K562 (cell line): ENCODE measurements around the gene PLCL2. TPM values are rescaled to one million over a fixed set of nuclear protein-coding genes. Genes with fewer than 3 reads are reported as not detected.

Experiments used
- ATAC-seq: fragments of 200-7000 bp; cut with Tn5 transposase; 3 replicates; pipeline ENCODE4 v1.9.1; 2020; ENCODE audit warnings: moderate library complexity
- BruUV-seq: library from RNA; stranded (reverse); fragments of 400-500 nt; replicated peaks from 2 replicates; lab custom pipeline; 2021; lab: Mats Ljungman, UMichigan
- CTCF ChIA-PET: fragments of 300-600 bp; formaldehyde crosslinking; extraction: SDS; loops from one replicate; lab custom pipeline; 2021; ENCODE audit warnings: low intra/inter-chr PET ratio; lab: Yijun Ruan, JAX
- POLR2A ChIA-PET: fragments of 300-600, 350-650 bp; sonication (Branson Sonifier 250); formaldehyde crosslinking; extraction: SDS; loops from one replicate; lab custom pipeline; 2021; ENCODE audit warnings: antibody characterized with exemption, inconsistent platforms; lab: Yijun Ruan, JAX
- DNase-seq, 4 experiments: peaks; one replicate each; pipeline versions ENCODE4 v3.0.0 to v3.0.0-alpha.2; 2011 to 2018; ENCODE audit warnings: low spot score in 3 of 4, mixed read lengths in 3 of 4; ENCODE audit errors: extremely low read depth in 1 of 4
- FAIRE-seq: peaks from 2 replicates; lab custom pipeline; 2011; peaks lifted over from hg19 to GRCh38; lab: Jason Lieb, UNC
- H2AFZ ChIP-seq: 2 replicates; pipeline ENCODE4 v1.6.0; 2011; ENCODE audit warnings: low read depth, low read length, control low read depth, inconsistent platforms
- H3K27ac ChIP-seq: fragments of 200-600 bp; 3 replicates; pipeline ENCODE4 v1.8.0; 2011; ENCODE audit warnings: low read depth, mild to moderate bottlenecking, control low read depth, inconsistent platforms, low read length, moderate library complexity, mixed read lengths; ENCODE audit errors: extremely low read depth
- H3K27me3 ChIP-seq, 2 experiments: fragments of 300-600 bp in 1 of 2; 2 replicates in 1 of 2; 3 replicates in 1 of 2; pipeline versions ENCODE4 v1.6.0 to v1.8.0; 2011; ENCODE audit warnings: inconsistent platforms in 2 of 2, low read length in 2 of 2, mild to moderate bottlenecking in 1 of 2, mixed read lengths in 1 of 2, moderate library complexity in 1 of 2; ENCODE audit not compliant: control insufficient read depth in 2 of 2, insufficient read depth in 2 of 2
- H3K36me3 ChIP-seq: fragments of 300-600 bp; 3 replicates; pipeline ENCODE4 v1.8.0; 2011; ENCODE audit warnings: mild to moderate bottlenecking, low read length, inconsistent platforms; ENCODE audit not compliant: control insufficient read depth, insufficient read depth
- H3K4me1 ChIP-seq, 2 experiments: fragments of 200-600 bp in 1 of 2; replicated peaks in 1 of 2; 2 replicates in 1 of 2; 3 replicates in 1 of 2; pipeline versions ENCODE4 v1.5.1 to v1.8.0; 2011; ENCODE audit warnings: inconsistent platforms in 2 of 2, low read length in 2 of 2, mild to moderate bottlenecking in 1 of 2, mixed read lengths in 1 of 2, moderate library complexity in 1 of 2; ENCODE audit not compliant: control insufficient read depth in 2 of 2, insufficient read depth in 2 of 2
- H3K4me2 ChIP-seq: 2 replicates; pipeline ENCODE4 v1.6.1; 2011; ENCODE audit warnings: low read length, control low read depth, inconsistent platforms, mixed read lengths; ENCODE audit not compliant: insufficient read depth
- H3K4me3 ChIP-seq: fragments of 200-600 bp; sonication (generic), shearing (Covaris generic); 2 replicates; pipeline ENCODE4 v1.5.1; 2016; ENCODE audit warnings: control low read depth, inconsistent platforms
- H3K79me2 ChIP-seq: fragments of 200-600 bp; 3 replicates; pipeline ENCODE4 v1.8.0; 2011; ENCODE audit warnings: low read length, inconsistent platforms; ENCODE audit not compliant: control insufficient read depth, insufficient read depth
- H3K9ac ChIP-seq, 2 experiments: 2 replicates each; pipeline versions ENCODE4 v1.6.0 to v1.6.1; 2011; ENCODE audit warnings: low read depth in 2 of 2, low read length in 2 of 2, control low read depth in 1 of 2, inconsistent platforms in 1 of 2, mild to moderate bottlenecking in 1 of 2, mixed read lengths in 1 of 2; ENCODE audit not compliant: insufficient read depth in 1 of 2
- H3K9me1 ChIP-seq: one replicate; pipeline ENCODE4 v1.6.0; 2011; ENCODE audit warnings: inconsistent platforms, mild to moderate bottlenecking, low read length, moderate library complexity; ENCODE audit not compliant: control insufficient read depth, insufficient read depth
- H3K9me3 ChIP-seq: replicated peaks from 2 replicates; pipeline ENCODE4 v1.5.1; 2011; ENCODE audit warnings: low read depth, low read length, inconsistent platforms; ENCODE audit not compliant: control insufficient read depth, insufficient read depth
- H4K20me1 ChIP-seq: replicated peaks from 2 replicates; pipeline ENCODE4 v1.6.1; 2011; ENCODE audit warnings: low read length, inconsistent platforms, mixed read lengths; ENCODE audit not compliant: control insufficient read depth, insufficient read depth
- MBD2 ChIP-seq: sonication (generic); IDR thresholded peaks from 2 replicates; pipeline ENCODE4 v1.6.1; 2016; ENCODE audit warnings: low read depth, borderline replicate concordance
- NFIC ChIP-seq: fragments of 450-650 bp; IDR thresholded peaks from 2 replicates; pipeline ENCODE4 v1.6.1; 2017; ENCODE audit warnings: mild to moderate bottlenecking, inconsistent platforms
- TFE3 ChIP-seq: fragments of 450-650 bp; formaldehyde crosslinking; IDR thresholded peaks from 2 replicates; pipeline ENCODE4 v1.4.0; 2020; ENCODE audit warnings: mild to moderate bottlenecking, mixed read lengths
- WGBS: fragments of 100-300 bp; shearing (Covaris generic); methylation state at CpG from one replicate; pipeline ENCODE4 v1.1.6; 2016; ENCODE audit warnings: low coverage, mixed read lengths; ENCODE audit not compliant: insufficient coverage; ENCODE audit errors: missing lambda C conversion rate; 5-methylcytosine and 5-hydroxymethylcytosine counted together
- in situ Hi-C: fragments of 300-500 bp; cut with MboI; formaldehyde crosslinking; loops from 4 replicates; pipeline ENCODE4 v1.15.0; 2018; ENCODE audit warnings: inconsistent platforms, mixed read lengths
- intact Hi-C: fragments of 100-400 bp; cut with micrococcal nuclease; formaldehyde crosslinking; loops from 2 replicates; pipeline ENCODE4 v1.14.2; 2022
- polyA plus RNA-seq, 8 experiments: library from polyadenylated mRNA; depleted of rRNA in 4 of 8; stranded (reverse) in 5 of 8; unstranded in 3 of 8; fragments of >200 nt; fragmentation: Nextera tagmentation in 2 of 8; fragmentation: Illumina TruSeq in 1 of 8; extraction: Ambion mirVana in 2 of 8; extraction: Trizol in 1 of 8; gene quantifications; 2 replicates each; pipeline versions ENCODE4 v1.2.1 to v1.2.3, GENCODE V29; 2011 to 2014; ENCODE audit warnings: inconsistent platforms in 1 of 8, missing spikeins in 1 of 8
- total RNA-seq, 7 experiments: library from RNA; depleted of rRNA in 6 of 7; stranded (reverse); fragments of >200 nt in 6 of 7; fragmentation: Illumina TruSeq in 2 of 7; extraction: Trizol in 2 of 7; gene quantifications; 2 replicates each; pipeline versions ENCODE4 v1.2.1 to v1.2.3, GENCODE V29; 2011 to 2021; ENCODE audit warnings: low replicate concordance in 1 of 7
- TF ChIP-seq, protein P1 (sequence below): fragments of 450-650 bp; IDR thresholded peaks from 2 replicates; pipeline ENCODE4 v1.6.1; 2016

PLCL2 gene
- total and polyA plus RNA-seq, 9 of the 15 experiments (the other 6 are each of a cell fraction or from before 2014, with no cell fraction given): 0.03 to 0.18 (median 0.11) TPM; not detected in 2

DNA sequence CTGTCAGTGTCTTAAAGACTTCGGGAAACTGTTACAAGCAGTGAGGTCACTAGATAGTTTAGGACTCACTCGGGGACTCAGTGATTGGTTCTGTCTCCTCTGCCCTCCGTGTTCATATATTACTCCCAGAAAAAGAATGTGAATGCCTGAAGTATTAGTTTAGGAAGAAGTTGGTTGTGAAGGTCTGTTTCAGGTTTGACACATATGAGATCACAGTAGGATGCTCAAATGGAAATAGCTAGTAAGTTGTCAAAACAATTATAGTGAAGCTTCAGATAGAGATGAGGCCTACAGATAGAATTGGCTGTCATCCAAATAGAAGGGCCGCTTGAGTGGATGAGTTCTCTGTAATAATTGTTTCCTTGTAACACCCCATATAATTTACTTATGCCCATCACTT lies 172.6 kb downstream of the PLCL2 start:
- ATAC-seq: no peak
- TF ChIP-seq, protein P1, sequence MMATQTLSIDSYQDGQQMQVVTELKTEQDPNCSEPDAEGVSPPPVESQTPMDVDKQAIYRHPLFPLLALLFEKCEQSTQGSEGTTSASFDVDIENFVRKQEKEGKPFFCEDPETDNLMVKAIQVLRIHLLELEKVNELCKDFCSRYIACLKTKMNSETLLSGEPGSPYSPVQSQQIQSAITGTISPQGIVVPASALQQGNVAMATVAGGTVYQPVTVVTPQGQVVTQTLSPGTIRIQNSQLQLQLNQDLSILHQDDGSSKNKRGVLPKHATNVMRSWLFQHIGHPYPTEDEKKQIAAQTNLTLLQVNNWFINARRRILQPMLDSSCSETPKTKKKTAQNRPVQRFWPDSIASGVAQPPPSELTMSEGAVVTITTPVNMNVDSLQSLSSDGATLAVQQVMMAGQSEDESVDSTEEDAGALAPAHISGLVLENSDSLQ: no peak
- peak; percentile 38; the same call in 1 of the 2 replicates for TF ChIP-seq NFIC
- TF ChIP-seq, all 486 proteins: peak for 1
- 0% methylated on average over 4 of the region's 4 CpGs for WGBS
- in situ Hi-C loops (no loop called here), intact Hi-C loops (no loop called here)
- Histone ChIP-seq H4K20me1 (no peaks in the 10 kb centered on the region), H3K4me3 (no peak overlapping the region), H3K9me3 (no peaks in the 10 kb centered on the region), H3K36me3 (no peaks in the 10 kb centered on the region), H2AFZ (no peak overlapping the region), H3K4me1 (no peaks in the 10 kb centered on the region), H3K9ac (no peak overlapping the region), H3K27me3 (no peaks in the 10 kb centered on the region), H3K4me2 (no peak overlapping the region), H3K79me2 (no peaks in the 10 kb centered on the region), H3K9me1 (no peaks in the 10 kb centered on the region), H3K27ac (no peak overlapping the region)
- no peak for DNase-seq
- CTCF ChIA-PET: no interaction called here
- no TSS peak for BruUV-seq
- POLR2A ChIA-PET: no interaction called here
- FAIRE-seq: no peak

DNA sequence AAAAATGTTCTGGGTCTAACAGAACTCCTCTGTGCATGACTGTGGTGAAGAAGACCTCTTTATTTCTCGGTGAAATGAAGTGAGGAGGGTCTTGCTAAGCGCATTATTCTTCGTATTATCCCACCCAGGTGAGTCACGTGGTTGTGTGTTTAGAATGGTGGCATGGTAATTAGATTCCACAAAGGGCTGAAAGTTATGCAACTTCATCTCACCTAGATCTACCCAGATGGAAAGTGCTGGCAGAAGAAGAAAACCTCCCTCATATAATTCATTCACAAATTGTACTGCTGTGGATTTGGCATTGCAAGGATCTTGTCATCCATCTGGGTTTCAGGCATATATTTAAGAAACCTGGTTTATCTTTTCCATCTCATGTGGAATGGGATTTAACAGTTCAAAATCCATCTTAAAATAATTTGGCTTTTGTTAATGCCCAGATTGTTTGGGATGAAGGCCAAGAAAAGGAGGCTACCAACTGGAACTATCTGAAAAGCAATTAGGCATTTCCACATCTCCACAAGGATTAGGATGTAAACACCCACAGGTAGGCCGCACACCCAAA lies 175.3 kb downstream of the PLCL2 start:
- in situ Hi-C loops: no loop called here
- Histone ChIP-seq H3K9ac (no peak overlapping the region), H2AFZ (peak overlapping the region; percentile 35; the same call in 1 of the 2 replicates), H3K4me1 (no peaks in the 10 kb centered on the region; a peak in 1 of 5 replicates), H3K9me1 (no peaks in the 10 kb centered on the region), H3K9me3 (no peaks in the 10 kb centered on the region), H3K27ac (no peak overlapping the region), H3K36me3 (no peaks in the 10 kb centered on the region), H3K4me3 (no peak overlapping the region), H3K4me2 (no peak overlapping the region), H4K20me1 (no peaks in the 10 kb centered on the region), H3K27me3 (no peaks in the 10 kb centered on the region), H3K79me2 (no peaks in the 10 kb centered on the region)
- no peak for ATAC-seq
- CTCF ChIA-PET: no interaction called here
- no peak for TF ChIP-seq MBD2
- peak; percentile 68 for TF ChIP-seq TFE3 (CRISPR knock-in tag)
- intact Hi-C loops: no loop called here
- no peak for DNase-seq
- no TSS peak for BruUV-seq
- POLR2A ChIA-PET: no interaction called here
- FAIRE-seq: no peak
- WGBS: 6% methylated on average over 5 of the region's 5 CpGs
